HG03575 (cell line): ENCODE results near the gene AMH.

Experiments
- ATAC-seq: cut with Tn5 transposase; IDR thresholded peaks from one replicate; pipeline ENCODE4 v1.9.1; 2021; ENCODE audit not compliant: unreplicated experiment, insufficient number of reproducible peaks, low FRiP score; ENCODE audit errors: extremely low read depth

Gene AMH

DNA sequence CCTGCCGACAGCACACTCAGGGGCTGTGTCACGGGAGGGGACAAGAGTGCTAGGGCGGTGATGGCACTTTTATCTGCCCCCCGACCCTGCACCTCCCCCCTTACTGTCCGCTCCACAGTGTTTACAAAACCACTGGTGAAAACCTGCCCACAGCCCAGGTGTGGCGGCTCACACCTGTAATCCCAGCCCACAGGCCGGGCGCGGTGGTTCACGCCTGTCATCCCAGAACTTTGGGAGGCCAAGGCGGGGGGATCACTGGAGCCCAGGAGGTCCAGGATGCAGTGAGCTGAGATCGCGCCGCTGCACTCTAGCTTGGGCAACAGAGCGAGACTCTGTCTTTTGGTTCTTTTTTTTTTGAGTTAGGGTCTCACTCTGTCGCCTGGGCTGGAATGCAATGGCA lies 47.0 kb downstream of the AMH start:
- ATAC-seq: no peak

DNA sequence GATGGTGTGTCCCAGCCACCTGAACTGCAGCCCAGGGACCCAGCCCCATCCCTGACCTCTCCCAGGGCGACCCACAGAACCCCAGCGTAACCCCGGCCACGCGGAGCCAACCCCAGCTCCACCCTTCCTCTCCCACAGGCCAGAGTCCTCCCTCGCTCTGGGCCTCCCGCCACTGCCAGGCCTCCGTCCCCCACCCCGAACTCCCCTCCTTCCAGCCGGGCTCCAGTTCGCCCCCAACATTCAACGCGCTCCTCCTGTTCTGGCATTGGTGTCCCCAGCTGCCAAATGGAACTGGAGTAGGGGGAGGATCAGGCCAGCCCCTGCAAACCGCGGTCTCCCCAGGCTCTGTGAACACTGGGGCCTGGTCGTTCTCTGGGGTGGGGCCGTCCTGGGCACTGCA lies 51.4 kb downstream of the AMH start:
- ATAC-seq: no peak
